Cardiac muscle cell (in vitro differentiated cells and primary cell): ENCODE measurements around the gene NUDC. TPM values are rescaled to one million over a fixed set of nuclear protein-coding genes. Genes with fewer than 3 reads are reported as not detected.

Source experiments
- DNase-seq, 2 donors: peaks; one replicate each; pipeline versions ENCODE4 v3.0.0 to v3.0.0-alpha.2; 2010 to 2017; ENCODE audit warnings: low read depth in 1 of 2, low spot score in 1 of 2
- H3K27ac ChIP-seq: fragments of 200-600 bp; sonication (generic); 2 replicates; pipeline ENCODE4 v1.5.1; 2016
- H3K27me3 ChIP-seq: fragments of 200-600 bp; sonication (generic); 2 replicates; pipeline ENCODE4 v1.6.0; 2016; ENCODE audit warnings: control low read depth
- H3K36me3 ChIP-seq: fragments of 200-600 bp; sonication (generic); 2 replicates; pipeline ENCODE4 v1.5.1; 2016; ENCODE audit warnings: control low read depth
- H3K4me1 ChIP-seq: fragments of 200-600 bp; sonication (generic); 2 replicates; pipeline ENCODE4 v1.8.1; 2017; ENCODE audit warnings: low read depth, mild to moderate bottlenecking, mixed run types
- H3K4me3 ChIP-seq: fragments of 200-600 bp; sonication (generic); 2 replicates; pipeline ENCODE4 v1.5.1; 2016; ENCODE audit warnings: mild to moderate bottlenecking
- H3K9me3 ChIP-seq: fragments of 200-600 bp; sonication (generic); 2 replicates; pipeline ENCODE4 v1.5.1; 2017; ENCODE audit warnings: low read depth, mild to moderate bottlenecking, control low read depth
- CTCF ChIP-seq: IDR thresholded peaks from 2 replicates; pipeline ENCODE4 v1.5.1; 2012; ENCODE audit warnings: low read depth, mild to moderate bottlenecking, low read length
- polyA plus RNA-seq: library from polyadenylated mRNA; unstranded; fragments of >200 nt; fragmentation: Nextera tagmentation; extraction: Ambion mirVana; gene quantifications from 2 replicates; pipeline ENCODE4 v1.2.1, GENCODE V29; 2016
- total RNA-seq: library from RNA; depleted of rRNA; stranded (reverse); fragments of >200 nt; gene quantifications from 2 replicates; pipeline ENCODE4 v1.2.3, GENCODE V29; 2016

The NUDC gene
- total and polyA plus RNA-seq, 2 experiments from 2014 or later = 99.6 to 192 TPM

GRCh38 chr1:26993237-26994019, 71.9 kb downstream of the NUDC start, which contains the start of gene TRNP1:
Gene TRNP1, plus strand, starts transcription at chr1:26993692. Its CDS starts 95 bp downstream, at chr1:26993787.
- DNase-seq = peak; percentile 82 to 92
- Histone ChIP-seq H3K36me3 (no peaks in the 10 kb centered on the region), H3K9me3 (no peaks in the 10 kb centered on the region), H3K4me3 (peak within 1 kb of the TSS; percentile 64), H3K4me1 (peaks cover 11% of the 10 kb centered on the region), H3K27ac (peak within 1 kb of the TSS; percentile 35), H3K27me3 (peaks cover 25% of the 10 kb centered on the region)
- TF ChIP-seq CTCF = no peak

GRCh38 chr1:26994020-26994786, 72.7 kb downstream of the NUDC start:
- H3K27ac ChIP-seq = peak overlapping the region; percentile 35
- H3K36me3 ChIP-seq = no peaks in the 10 kb centered on the region
- peaks cover 25% of the 10 kb centered on the region for H3K27me3 ChIP-seq
- H3K4me3 ChIP-seq = peak overlapping the region; percentile 64
- H3K4me1 ChIP-seq = peaks cover 16% of the 10 kb centered on the region
- H3K9me3 ChIP-seq = no peaks in the 10 kb centered on the region
- TF ChIP-seq CTCF = no peak
- DNase-seq = peak in 1 of 2 donors; percentile 62

GRCh38 chr1:26994787-26995517, 73.4 kb downstream of the NUDC start:
- H3K4me1 ChIP-seq = peaks cover 22% of the 10 kb centered on the region
- no peak for TF ChIP-seq CTCF
- H3K4me3 ChIP-seq = peak overlapping the region; percentile 64
- no peak overlapping the region for H3K27ac ChIP-seq
- no peak for DNase-seq
- H3K9me3 ChIP-seq = no peaks in the 10 kb centered on the region
- no peaks in the 10 kb centered on the region for H3K36me3 ChIP-seq
- peaks cover 25% of the 10 kb centered on the region for H3K27me3 ChIP-seq

GRCh38 chr1:26996024-26996423, 74.5 kb downstream of the NUDC start:
- H3K4me1 ChIP-seq = peaks cover 24% of the 10 kb centered on the region
- H3K36me3 ChIP-seq = no peaks in the 10 kb centered on the region
- peaks cover 23% of the 10 kb centered on the region for H3K27me3 ChIP-seq
- H3K4me3 ChIP-seq = no peak overlapping the region
- H3K9me3 ChIP-seq = no peaks in the 10 kb centered on the region
- H3K27ac ChIP-seq = no peak overlapping the region
- TF ChIP-seq CTCF = no peak
- DNase-seq = peak in 1 of 2 donors; percentile 40

Other genes starting within 250 kb of the NUDC start
- gene ARID1A, start 225.7 kb upstream of the NUDC start, total RNA-seq = 52.9 and 93.3 TPM in 2 replicates
- 28.5 and 43.1 TPM in 2 replicates for gene ARID1A, start 225.7 kb upstream of the NUDC start, polyA plus RNA-seq
- gene PIGV, start 133.8 kb upstream of the NUDC start, total RNA-seq = 8.5 and 13.7 TPM in 2 replicates
- gene PIGV, start 133.8 kb upstream of the NUDC start, polyA plus RNA-seq = 11.7 and 12.4 TPM in 2 replicates
- gene ZDHHC18, start 95.1 kb upstream of the NUDC start, total RNA-seq = 16.2 and 16.6 TPM in 2 replicates
- 16.1 and 16.6 TPM in 2 replicates for gene ZDHHC18, start 95.1 kb upstream of the NUDC start, polyA plus RNA-seq
- gene SFN, start 58.6 kb upstream of the NUDC start, total RNA-seq = 0.15 and 0.25 TPM in 2 replicates
- 0.13 TPM in 1 of 2 replicates, not detected in the other for gene SFN, start 58.6 kb upstream of the NUDC start, polyA plus RNA-seq
- gene GPN2, start 31.5 kb upstream of the NUDC start, total RNA-seq = 18.4 and 21.5 TPM in 2 replicates
- 32.2 and 35.4 TPM in 2 replicates for gene GPN2, start 31.5 kb upstream of the NUDC start, polyA plus RNA-seq
- 11.0 and 16.1 TPM in 2 replicates for gene GPATCH3, start 21.3 kb upstream of the NUDC start, total RNA-seq
- 15.9 and 16.1 TPM in 2 replicates for gene GPATCH3, start 21.3 kb upstream of the NUDC start, polyA plus RNA-seq
- gene NR0B2, start 7.8 kb upstream of the NUDC start, total RNA-seq = 3.3 and 3.9 TPM in 2 replicates
- 2.1 and 2.4 TPM in 2 replicates for gene NR0B2, start 7.8 kb upstream of the NUDC start, polyA plus RNA-seq
- 0.63 and 0.67 TPM in 2 replicates for gene KDF1, start 38.7 kb downstream of the NUDC start, total RNA-seq
- 0.35 and 0.37 TPM in 2 replicates for gene KDF1, start 38.7 kb downstream of the NUDC start, polyA plus RNA-seq
- 61.7 and 63.7 TPM in 2 replicates for gene TRNP1, start 71.9 kb downstream of the NUDC start, total RNA-seq
- gene TRNP1, start 71.9 kb downstream of the NUDC start, polyA plus RNA-seq = 42.9 and 55.5 TPM in 2 replicates
- gene TENT5B, start 91.1 kb downstream of the NUDC start, total RNA-seq = 8.8 and 9.4 TPM in 2 replicates
- 6.8 and 8.5 TPM in 2 replicates for gene TENT5B, start 91.1 kb downstream of the NUDC start, polyA plus RNA-seq
- gene SLC9A1, start 233.4 kb downstream of the NUDC start, total RNA-seq = 10.9 and 13.9 TPM in 2 replicates
- 18.7 and 19.4 TPM in 2 replicates for gene SLC9A1, start 233.4 kb downstream of the NUDC start, polyA plus RNA-seq